ENCODE data around the gene NR2F2.
A peak's percentile ranks its signal among the peaks of the same experiment; 100 is the strongest.

NR2F2 gene

DNA sequence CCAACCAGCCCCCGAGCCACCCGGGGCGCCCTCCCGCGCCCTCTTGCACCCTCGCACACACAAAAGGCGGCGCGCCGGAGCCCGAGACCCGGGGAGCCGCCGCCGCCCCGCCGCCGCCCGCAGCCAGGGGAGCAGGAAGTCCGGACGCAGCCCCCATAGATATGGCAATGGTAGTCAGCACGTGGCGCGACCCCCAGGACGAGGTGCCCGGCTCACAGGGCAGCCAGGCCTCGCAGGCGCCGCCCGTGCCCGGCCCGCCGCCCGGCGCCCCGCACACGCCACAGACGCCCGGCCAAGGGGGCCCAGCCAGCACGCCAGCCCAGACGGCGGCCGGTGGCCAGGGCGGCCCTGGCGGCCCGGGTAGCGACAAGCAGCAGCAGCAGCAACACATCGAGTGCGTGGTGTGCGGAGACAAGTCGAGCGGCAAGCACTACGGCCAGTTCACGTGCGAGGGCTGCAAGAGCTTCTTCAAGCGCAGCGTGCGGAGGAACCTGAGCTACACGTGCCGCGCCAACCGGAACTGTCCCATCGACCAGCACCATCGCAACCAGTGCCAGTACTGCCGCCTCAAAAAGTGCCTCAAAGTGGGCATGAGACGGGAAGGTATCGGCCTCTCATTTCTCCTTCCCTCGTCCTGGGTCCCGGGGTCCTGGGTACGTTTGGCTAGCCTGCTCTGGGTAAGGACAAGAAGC lies 1.6 kb downstream of the NR2F2 start:
- H3K4me3 ChIP-seq (replicated peaks; ENCODE audit: low read depth, low read length): peak overlapping the region; percentile 68
- DNase-seq (ENCODE audit: low read depth): peak; percentile 63
- TF ChIP-seq, protein P1, sequence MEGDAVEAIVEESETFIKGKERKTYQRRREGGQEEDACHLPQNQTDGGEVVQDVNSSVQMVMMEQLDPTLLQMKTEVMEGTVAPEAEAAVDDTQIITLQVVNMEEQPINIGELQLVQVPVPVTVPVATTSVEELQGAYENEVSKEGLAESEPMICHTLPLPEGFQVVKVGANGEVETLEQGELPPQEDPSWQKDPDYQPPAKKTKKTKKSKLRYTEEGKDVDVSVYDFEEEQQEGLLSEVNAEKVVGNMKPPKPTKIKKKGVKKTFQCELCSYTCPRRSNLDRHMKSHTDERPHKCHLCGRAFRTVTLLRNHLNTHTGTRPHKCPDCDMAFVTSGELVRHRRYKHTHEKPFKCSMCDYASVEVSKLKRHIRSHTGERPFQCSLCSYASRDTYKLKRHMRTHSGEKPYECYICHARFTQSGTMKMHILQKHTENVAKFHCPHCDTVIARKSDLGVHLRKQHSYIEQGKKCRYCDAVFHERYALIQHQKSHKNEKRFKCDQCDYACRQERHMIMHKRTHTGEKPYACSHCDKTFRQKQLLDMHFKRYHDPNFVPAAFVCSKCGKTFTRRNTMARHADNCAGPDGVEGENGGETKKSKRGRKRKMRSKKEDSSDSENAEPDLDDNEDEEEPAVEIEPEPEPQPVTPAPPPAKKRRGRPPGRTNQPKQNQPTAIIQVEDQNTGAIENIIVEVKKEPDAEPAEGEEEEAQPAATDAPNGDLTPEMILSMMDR (IDR thresholded peaks at IDR 0.05; ENCODE audit: low read length, missing control alignments): no peak

DNA sequence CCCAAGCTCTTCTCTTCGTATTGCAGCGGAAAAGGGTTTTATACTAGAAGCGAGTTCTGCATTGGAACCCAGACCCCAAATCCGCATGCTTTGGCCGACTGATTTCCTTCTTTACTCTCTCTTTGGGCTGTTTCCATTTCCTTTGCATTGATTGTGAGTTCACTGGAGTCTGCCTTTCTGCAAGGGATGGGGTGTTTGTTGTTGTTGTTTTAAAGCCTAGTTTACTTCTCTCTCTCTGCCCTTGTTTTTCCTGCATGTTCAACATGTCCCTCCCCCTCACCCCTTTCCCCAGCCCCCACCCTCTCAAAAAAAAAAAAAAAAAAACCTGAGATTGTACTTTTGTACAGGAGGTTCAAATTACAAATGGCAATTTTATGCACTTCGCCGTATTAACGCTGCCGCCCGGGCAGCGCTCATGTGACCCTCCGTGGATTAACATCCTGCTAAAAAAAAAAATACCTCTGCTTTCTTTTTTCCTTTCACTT lies 2.2 kb downstream of the NR2F2 start:
- H3K4me3 ChIP-seq (replicated peaks; ENCODE audit: low read depth, low read length): peak overlapping the region; percentile 68
- TF ChIP-seq, protein P1 (IDR thresholded peaks at IDR 0.05; ENCODE audit: low read length, missing control alignments): no peak
- peak; percentile 30 for DNase-seq (ENCODE audit: low read depth)

DNA sequence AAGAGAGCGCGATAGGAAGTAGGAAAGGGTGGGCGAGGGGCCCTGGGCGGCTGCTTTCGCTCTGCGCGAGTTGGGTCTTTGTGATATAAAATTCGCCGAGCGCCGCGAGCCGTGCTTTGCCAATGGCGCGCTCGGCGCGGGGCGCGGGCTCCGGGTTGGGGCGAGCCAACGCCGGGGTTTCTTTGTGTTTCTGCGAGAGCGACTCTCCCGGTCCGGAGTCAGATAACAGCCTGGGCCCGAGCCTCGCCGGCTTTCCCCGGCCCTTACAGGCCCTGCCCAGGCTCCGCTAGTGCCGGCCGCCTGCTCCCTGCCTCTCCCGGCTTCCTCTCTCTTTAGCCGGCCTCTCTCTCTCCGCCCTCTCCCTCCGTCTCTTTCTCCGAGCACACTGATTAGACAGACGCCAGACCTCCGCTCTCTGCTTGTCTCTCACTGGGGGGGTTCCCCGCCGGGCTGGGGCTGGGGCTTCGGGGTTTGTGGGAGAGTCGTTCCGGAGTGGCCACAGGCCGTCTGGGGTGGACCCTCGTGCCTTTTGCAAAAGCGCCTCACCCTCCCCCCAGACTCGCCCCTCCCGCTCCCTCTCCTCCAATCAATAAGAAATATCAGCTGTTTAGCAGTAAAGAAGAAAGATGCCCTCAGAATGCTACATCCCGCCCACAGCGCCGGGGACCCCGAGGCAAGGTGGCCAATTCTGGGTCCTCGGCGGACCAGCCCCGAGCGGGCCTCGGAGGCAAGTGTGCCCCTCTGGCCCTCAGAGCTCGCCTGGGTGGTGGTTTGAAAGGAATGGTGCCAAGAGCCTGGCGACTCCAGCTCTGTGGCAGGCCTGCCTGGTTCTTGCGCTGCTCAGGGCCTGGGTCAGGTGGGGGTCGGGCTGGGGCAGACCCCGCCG lies 2.9 kb downstream of the NR2F2 start:
- TF ChIP-seq, protein P1 (IDR thresholded peaks at IDR 0.05; ENCODE audit: low read length, missing control alignments): no peak
- peak; percentile 59 for DNase-seq (ENCODE audit: low read depth)
- peak overlapping the region; percentile 68 for H3K4me3 ChIP-seq (replicated peaks; ENCODE audit: low read depth, low read length)

DNA sequence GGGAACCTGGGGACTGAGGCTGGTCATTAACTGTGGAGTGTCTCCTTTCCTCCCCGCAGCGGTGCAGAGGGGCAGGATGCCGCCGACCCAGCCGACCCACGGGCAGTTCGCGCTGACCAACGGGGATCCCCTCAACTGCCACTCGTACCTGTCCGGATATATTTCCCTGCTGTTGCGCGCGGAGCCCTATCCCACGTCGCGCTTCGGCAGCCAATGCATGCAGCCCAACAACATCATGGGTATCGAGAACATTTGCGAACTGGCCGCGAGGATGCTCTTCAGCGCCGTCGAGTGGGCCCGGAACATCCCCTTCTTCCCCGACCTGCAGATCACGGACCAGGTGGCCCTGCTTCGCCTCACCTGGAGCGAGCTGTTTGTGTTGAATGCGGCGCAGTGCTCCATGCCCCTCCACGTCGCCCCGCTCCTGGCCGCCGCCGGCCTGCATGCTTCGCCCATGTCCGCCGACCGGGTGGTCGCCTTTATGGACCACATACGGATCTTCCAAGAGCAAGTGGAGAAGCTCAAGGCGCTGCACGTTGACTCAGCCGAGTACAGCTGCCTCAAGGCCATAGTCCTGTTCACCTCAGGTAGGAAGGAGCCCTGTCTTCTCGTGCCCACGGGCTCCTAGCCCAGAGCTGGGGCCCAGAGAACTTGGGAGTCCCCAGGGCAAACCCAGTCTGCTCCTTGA lies 3.7 kb downstream of the NR2F2 start:
- TF ChIP-seq, protein P1 (IDR thresholded peaks at IDR 0.05; ENCODE audit: low read length, missing control alignments): no peak
- peak; percentile 29 for DNase-seq (ENCODE audit: low read depth)
- peak overlapping the region; percentile 68 for H3K4me3 ChIP-seq (replicated peaks; ENCODE audit: low read depth, low read length)

DNA sequence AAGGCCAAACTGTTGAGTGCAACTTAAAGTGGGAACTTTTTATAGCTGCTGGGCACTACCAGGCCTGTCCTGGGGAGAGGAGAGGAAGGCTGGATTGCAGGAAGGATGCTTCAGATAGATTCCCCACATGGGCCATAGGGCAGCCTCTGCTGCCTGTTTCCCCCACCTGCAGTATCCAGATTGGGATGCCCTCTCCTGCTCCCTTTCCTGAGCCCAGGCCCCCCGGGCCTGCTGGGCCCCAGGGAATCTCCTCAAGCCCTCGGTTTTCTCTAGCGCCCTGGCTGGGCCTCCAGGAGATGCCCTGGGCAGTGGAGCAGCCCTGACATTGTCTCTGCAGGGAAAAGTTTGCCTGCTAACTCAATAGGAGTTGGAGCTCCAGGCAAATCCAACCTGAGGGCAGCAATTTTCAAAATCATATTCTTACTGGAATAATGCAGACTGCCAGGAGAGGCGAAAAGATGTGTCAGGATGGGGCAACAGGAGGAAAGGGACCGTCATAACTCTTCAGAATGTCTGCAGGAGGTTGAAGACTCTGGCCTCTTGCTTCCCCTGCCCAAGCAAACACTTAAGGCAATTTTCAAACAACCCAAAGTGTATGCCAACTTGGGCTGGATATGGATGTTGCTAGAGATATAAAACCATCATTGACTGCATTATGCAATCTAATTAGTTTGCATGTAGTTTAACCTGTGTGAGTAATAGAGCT lies 4.4 kb downstream of the NR2F2 start:
- peak; percentile 29 for DNase-seq (ENCODE audit: low read depth)
- TF ChIP-seq, protein P1 (IDR thresholded peaks at IDR 0.05; ENCODE audit: low read length, missing control alignments): no peak
- peak overlapping the region; percentile 68 for H3K4me3 ChIP-seq (replicated peaks; ENCODE audit: low read depth, low read length)

DNA sequence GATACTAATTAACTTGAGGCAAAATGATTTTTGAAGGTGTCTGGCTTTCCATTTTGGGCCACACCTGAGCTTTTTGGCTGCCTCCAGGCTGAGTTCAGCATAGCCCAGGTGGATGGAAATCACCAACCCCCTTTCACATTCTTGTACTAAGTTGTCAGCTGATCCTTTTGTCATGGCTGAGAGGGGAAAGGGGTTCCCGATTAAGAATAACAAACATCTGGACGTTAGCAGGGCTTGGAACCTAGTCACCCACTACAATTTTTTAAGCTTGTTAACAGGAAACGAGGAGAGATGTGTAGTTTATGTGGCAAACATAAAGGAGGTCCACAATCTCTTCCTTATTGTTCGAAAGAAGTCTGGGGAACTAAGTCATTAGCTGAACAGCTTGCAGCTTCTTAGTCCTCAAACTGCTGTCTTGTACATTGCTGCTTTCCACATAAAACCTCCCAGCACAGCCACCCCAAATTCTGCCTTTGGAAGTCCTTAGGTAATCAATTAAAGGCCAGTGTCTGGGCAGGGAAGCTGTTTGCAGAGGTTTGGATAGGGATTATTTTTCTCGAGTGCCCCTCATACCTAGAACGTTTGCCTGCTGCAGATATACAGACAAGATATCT lies 5.0 kb downstream of the NR2F2 start:
- DNase-seq (ENCODE audit: low read depth): peak; percentile 49
- H3K4me3 ChIP-seq (replicated peaks; ENCODE audit: low read depth, low read length): peak overlapping the region; percentile 68
- TF ChIP-seq, protein P1 (IDR thresholded peaks at IDR 0.05; ENCODE audit: low read length, missing control alignments): no peak
